Measurements from ENCODE around the gene DOK6. TPM values are rescaled to one million over a fixed set of nuclear protein-coding genes. Genes with fewer than 3 reads are reported as not detected.
"Not testable (repeated sequence)": the region's sequence is repeated elsewhere in the genome, so short reads cannot be mapped to it uniquely, and the experiment has no call there.

DOK6 gene
- total RNA-seq, 1 donor from 2014 or later = not detected

- intact Hi-C loops (cut with micrococcal nuclease) = no loop called here
These were observed 221.5 kb downstream of the DOK6 start for GRCh38 chr18:69622184-69622583.

- intact Hi-C loops (cut with micrococcal nuclease) = no loop called here
These were observed 222.3 kb downstream of the DOK6 start for GRCh38 chr18:69622961-69623360.

GRCh38 chr18:69626171-69626570, 225.5 kb downstream of the DOK6 start:
- intact Hi-C loops (cut with micrococcal nuclease) = no loop called here

- intact Hi-C loops (cut with micrococcal nuclease) = no loop called here
These were observed 226.1 kb downstream of the DOK6 start for GRCh38 chr18:69626643-69627242.

GRCh38 chr18:69628774-69629359, 228.2 kb downstream of the DOK6 start:
- intact Hi-C loops (cut with micrococcal nuclease) = no loop called here

- intact Hi-C loops (cut with micrococcal nuclease) = no loop called here
These were observed 230.6 kb downstream of the DOK6 start for GRCh38 chr18:69631281-69631680.

GRCh38 chr18:69635482-69635881, 234.8 kb downstream of the DOK6 start:
- intact Hi-C loops (cut with micrococcal nuclease) = loop anchor here (1.0 kb wide), 1 partner anchor 324 kb away; no protein-coding TSS in a partner anchor

- intact Hi-C loops (cut with micrococcal nuclease) = loop anchor here (1.0 kb wide), 2 partner anchors 436 to 450 kb away; no protein-coding TSS in a partner anchor
These were observed 236.0 kb downstream of the DOK6 start for GRCh38 chr18:69636529-69637301.

GRCh38 chr18:69638056-69638455, 237.4 kb downstream of the DOK6 start:
- intact Hi-C loops (cut with micrococcal nuclease) = no loop called here

- intact Hi-C loops (cut with micrococcal nuclease) = no loop called here
These were observed 247.0 kb downstream of the DOK6 start for GRCh38 chr18:69647702-69648101.

- intact Hi-C loops (cut with micrococcal nuclease) = no loop called here
These were observed 247.8 kb downstream of the DOK6 start for GRCh38 chr18:69648486-69648885.

- intact Hi-C loops (cut with micrococcal nuclease) = no loop called here
These were observed 249.0 kb downstream of the DOK6 start for GRCh38 chr18:69649684-69650083.

GRCh38 chr18:69651243-69651642, 250.6 kb downstream of the DOK6 start:
- intact Hi-C loops (cut with micrococcal nuclease) = no loop called here

- intact Hi-C loops (cut with micrococcal nuclease) = no loop called here
These were observed 255.1 kb downstream of the DOK6 start for GRCh38 chr18:69655816-69656215.

- intact Hi-C loops (cut with micrococcal nuclease) = no loop called here
These were observed 257.4 kb downstream of the DOK6 start for GRCh38 chr18:69658103-69658502.

GRCh38 chr18:69658685-69659084, 258.0 kb downstream of the DOK6 start:
- intact Hi-C loops (cut with micrococcal nuclease) = no loop called here

GRCh38 chr18:69659142-69659651, 258.5 kb downstream of the DOK6 start:
- intact Hi-C loops (cut with micrococcal nuclease) = no loop called here

GRCh38 chr18:69662090-69662489, 261.4 kb downstream of the DOK6 start:
- intact Hi-C loops (cut with micrococcal nuclease) = not testable (repeated sequence)

GRCh38 chr18:69664399-69664798, 263.7 kb downstream of the DOK6 start:
- intact Hi-C loops (cut with micrococcal nuclease) = no loop called here

GRCh38 chr18:69674292-69674877, 273.7 kb downstream of the DOK6 start:
- intact Hi-C loops (cut with micrococcal nuclease) = no loop called here

GRCh38 chr18:69674966-69675365, 274.3 kb downstream of the DOK6 start:
- intact Hi-C loops (cut with micrococcal nuclease) = no loop called here

- intact Hi-C loops (cut with micrococcal nuclease) = no loop called here
These were observed 276.9 kb downstream of the DOK6 start for GRCh38 chr18:69677595-69677994.

Data from T-helper 1 cell treated with Interleukin-12 subunit alpha and Interleukin-12 subunit beta and Interleukin-4 antibody, amounts not matched to agents 30 ng/mL and 1 ng/mL, for 36 hours (primary cell).